GM21360 (cell line): ENCODE data around the gene FCSK.

ENCODE experiments used
- ATAC-seq: cut with Tn5 transposase; IDR thresholded peaks from one replicate; pipeline ENCODE4 v1.9.1; 2021; ENCODE audit warnings: mild to moderate bottlenecking, moderate library complexity; ENCODE audit not compliant: unreplicated experiment

Gene FCSK

GRCh38 chr16:70453117-70453891, 1.1 kb upstream of the FCSK start:
- no peak for ATAC-seq

DNA sequence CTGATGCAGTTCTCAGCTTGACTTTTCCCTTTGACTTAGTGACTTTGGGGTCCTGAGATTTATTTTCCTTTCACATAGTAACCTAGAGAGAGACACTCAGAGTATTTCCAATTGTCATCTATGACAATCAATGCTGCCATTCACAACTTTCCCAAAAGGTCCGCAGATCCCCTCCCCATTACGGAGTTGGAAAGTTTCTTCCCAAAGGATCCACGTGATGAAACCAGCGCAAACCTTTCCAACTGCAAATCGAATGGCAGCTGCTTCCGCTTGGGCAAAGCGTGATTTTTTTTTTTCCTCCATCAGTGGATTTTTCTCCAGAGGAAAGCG, 538 bp upstream of the FCSK start:
- ATAC-seq, result no peak

GRCh38 chr16:70455910-70456309, 1.5 kb downstream of the FCSK start:
- ATAC-seq, result no peak

GRCh38 chr16:70457446-70458166, 3.2 kb downstream of the FCSK start:
- ATAC-seq, result no peak

- ATAC-seq, result no peak
These were observed 6.4 kb downstream of the FCSK start for GRCh38 chr16:70460737-70461261.

GRCh38 chr16:70463235-70463634, 8.8 kb downstream of the FCSK start:
- ATAC-seq, result no peak

GRCh38 chr16:70465999-70466804, 11.8 kb downstream of the FCSK start:
- ATAC-seq, result no peak

GRCh38 chr16:70466805-70467076, 12.3 kb downstream of the FCSK start:
- ATAC-seq, result no peak

GRCh38 chr16:70467113-70467512, 12.7 kb downstream of the FCSK start:
- no peak for ATAC-seq

DNA sequence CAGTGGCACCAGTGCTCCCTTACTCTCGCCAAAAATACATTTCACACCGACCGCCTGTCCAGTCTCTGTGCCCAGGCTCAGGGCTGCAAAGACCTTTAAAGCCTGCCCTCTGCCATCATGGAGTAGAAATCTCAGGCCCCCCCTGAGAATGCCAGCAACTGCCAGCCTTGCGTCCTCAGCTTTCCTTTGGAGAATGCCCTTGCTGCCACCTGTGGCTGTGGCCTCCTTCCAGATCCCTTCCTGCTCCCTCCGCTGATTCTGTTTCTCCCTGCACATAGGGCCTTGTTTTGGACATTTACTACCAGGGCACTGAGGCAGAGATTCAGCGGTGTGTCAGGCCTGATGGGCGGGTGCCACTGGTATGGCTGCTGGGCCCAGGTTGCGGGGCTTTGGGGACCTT, 13.2 kb downstream of the FCSK start:
- no peak for ATAC-seq

DNA sequence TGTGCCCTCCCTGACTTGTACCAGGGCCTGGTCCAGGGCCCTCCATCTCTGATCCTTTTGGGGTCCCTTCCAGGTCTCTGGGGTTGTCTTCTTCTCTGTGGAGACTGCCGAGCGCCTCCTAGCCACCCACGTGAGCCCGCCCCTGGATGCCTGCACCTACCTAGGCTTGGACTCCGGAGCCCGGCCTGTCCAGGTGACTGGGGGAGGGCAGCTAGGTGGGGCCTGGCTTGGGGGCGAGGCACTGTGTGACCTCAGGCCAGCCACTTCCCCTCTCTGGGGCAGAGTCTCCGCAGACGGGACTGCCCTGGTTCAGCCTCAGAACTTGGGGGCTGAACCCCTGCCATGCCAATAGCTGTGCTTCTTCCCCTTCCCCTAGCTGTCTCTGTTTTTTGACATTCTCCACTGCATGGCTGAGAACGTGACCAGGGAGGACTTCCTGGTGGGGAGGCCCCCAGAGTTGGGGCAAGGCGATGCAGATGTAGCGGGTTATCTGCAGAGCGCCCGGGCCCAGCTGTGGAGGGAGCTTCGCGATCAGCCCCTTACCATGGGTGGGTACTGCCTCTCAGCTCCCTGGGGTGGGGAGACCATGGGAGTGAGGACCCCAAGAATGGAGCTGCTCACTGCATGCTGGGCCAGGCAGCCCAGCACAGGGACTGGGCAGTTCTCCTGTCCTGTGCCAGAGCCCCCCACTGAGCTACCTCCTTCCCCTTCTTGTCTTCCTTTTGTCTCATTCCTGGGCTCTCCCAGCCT, 14.6 kb downstream of the FCSK start:
- no peak for ATAC-seq

DNA sequence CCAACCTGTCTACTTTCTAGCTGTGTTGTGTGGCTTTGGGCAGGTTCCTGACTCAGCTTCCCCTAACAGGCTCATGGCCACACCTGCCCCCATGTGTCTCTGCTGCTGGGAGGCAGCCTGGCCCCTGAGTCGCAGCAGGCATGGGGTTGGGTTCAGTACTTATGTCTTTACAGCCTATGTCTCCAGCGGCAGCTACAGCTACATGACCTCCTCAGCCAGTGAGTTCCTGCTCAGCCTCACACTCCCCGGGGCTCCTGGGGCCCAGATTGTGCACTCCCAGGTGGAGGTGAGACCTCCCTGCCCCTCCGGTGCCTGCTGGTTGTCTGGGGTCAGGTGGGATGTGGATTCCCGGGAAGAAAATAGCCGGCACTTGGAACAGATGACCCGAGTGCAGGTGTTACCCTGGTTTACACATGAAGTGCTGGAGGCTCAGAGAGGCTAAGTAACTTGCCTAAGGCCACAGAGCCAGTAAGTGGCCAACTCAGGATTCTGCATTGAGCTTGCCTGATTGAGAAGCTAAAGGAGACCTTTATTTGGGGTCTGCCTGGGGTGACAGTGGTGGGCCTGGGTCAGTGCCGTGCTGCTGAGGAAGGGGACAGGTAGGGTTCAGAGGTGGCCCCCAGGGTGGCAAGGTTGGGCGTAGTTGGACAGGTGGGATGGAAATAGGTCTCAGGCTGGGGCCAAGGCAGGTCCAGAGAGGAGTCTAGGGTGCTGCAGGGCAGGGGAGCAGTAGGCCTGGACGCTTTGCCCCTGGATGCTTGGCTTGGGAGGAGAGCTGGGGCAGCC, 15.9 kb downstream of the FCSK start:
- no peak for ATAC-seq

DNA sequence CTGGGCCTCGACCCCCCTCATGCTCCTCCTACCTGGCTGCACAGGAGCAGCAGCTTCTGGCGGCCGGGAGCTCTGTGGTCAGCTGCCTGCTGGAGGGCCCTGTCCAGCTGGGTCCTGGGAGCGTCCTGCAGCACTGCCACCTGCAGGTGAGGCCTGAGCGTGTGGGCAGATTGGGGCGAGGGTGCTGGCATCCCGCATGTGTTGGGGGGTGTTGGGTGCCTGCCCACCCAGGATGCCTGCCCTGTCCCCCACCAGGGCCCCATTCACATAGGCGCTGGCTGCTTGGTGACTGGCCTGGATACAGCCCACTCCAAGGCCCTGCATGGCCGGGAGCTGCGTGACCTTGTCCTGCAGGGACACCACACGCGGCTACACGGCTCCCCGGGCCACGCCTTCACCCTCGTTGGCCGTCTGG, 16.5 kb downstream of the FCSK start:
- ATAC-seq, result no peak

DNA sequence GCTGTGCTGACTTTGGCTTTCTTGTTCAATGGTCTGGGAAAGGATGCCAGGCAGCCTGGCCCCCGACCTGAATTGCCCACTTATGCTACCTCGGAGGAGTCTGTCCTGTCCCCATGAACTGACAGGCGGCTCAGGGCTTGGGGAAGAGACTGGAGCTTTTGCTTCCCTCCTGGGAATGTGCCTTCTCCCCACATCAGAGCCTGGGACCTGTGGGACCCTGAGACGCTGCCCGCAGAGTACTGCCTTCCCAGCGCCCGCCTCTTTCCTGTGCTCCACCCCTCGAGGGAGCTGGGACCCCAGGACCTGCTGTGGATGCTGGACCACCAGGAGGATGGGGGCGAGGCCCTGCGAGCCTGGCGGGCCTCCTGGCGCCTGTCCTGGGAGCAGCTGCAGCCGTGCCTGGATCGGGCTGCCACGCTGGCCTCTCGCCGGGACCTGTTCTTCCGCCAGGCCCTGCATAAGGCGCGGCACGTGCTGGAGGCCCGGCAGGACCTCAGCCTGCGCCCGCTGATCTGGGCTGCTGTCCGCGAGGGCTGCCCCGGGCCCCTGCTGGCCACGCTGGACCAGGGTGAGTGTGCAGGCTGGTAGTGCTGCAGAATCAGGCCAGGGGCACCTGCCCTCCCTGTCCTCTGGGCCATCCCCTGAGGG, 18.5 kb downstream of the FCSK start:
- no peak for ATAC-seq

- no peak for ATAC-seq
These were observed 19.3 kb downstream of the FCSK start for GRCh38 chr16:70473446-70474319.

DNA sequence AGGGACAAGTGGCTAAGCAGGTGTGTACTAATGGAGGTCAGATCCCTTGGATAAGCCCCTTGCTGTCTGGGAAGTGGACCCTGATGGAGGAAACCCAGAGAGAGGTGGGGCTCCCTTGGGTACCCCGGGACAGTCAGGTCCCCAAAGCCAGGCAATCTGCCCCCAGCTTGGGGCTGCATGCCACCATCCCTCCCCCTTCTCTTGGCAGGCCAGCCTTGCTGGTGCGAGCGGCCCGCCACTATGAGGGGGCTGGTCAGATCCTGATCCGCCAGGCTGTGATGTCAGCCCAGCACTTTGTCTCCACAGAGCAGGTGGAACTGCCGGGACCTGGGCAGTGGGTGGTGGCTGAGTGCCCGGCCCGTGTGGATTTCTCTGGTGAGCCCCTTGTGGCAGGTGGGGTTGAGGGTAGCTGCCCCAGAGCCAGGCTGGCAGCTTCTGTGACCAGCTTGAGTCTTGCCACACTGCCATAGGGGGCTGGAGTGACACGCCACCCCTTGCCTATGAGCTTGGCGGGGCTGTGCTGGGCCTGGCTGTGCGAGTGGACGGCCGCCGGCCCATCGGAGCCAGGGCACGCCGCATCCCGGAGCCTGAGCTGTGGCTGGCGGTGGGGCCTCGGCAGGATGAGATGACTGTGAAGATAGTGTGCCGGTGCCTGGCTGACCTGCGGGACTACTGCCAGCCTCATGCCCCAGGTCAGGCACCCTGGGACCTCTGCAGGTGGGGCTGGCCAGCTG, 20.1 kb downstream of the FCSK start:
- no peak for ATAC-seq

- no peak for ATAC-seq
These were observed 20.9 kb downstream of the FCSK start for GRCh38 chr16:70475054-70475871.
